NCI-H2029 treated with DMSO at 0.1 percent for 48 hours (cell line): ENCODE data around the gene QRICH2.
"Not testable (repeated sequence)": the region's sequence is repeated elsewhere in the genome, so short reads cannot be mapped to it uniquely, and the experiment has no call there.

Experiments
- DNase-seq: peaks from one replicate; lab custom pipeline; 2025; lab: John Stamatoyannopoulos, UW

Gene QRICH2

GRCh38 chr17:76248013-76248782 is 59.9 kb downstream of the QRICH2 start:
- no peak for DNase-seq

DNA sequence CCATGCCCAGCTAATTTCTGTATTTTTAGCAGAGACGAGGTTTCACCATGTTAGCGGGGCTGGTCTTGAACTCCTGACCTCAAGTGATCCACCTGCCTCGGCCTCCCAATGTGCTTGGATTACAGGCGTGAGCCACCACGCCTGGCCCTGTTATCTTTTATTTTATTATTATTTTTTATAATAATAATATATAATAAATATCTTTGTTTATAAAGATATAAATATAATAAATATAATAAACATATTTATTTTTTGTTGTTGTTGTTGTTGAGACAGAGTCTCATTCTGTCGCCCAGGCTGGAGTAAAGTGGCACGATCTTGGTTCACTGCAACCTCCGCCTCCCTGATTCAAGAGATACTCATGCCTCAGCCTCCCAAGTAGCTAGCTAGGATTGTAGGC is 60.8 kb downstream of the QRICH2 start:
- no peak for DNase-seq

- no peak for DNase-seq
Measured at GRCh38 chr17:76246080-76247066, 61.7 kb downstream of the QRICH2 start.

DNA sequence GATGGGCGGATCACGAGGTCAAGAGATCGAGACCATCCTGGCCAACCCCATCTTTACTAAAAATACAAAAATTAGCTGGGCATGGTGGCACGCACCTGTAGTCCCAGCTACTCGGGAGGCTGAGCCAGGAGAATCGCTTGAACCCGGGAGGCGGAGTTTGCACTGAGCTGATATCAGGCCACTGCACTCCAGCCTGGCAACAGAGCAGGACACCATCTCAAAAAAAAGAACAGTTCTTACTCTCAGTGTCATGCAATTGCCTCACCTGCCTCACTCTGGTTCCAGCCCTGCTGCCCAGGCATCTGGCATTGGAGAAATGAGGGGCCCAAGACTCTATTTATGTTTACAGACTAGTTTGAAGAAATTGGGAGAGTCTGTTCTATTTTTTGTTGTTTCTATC is 63.4 kb downstream of the QRICH2 start:
- DNase-seq, result not testable (repeated sequence)

- DNase-seq, result no peak
Measured at GRCh38 chr17:76243826-76244679, 64.0 kb downstream of the QRICH2 start.

- no peak for DNase-seq
Measured at GRCh38 chr17:76241691-76242255, 66.3 kb downstream of the QRICH2 start.

DNA sequence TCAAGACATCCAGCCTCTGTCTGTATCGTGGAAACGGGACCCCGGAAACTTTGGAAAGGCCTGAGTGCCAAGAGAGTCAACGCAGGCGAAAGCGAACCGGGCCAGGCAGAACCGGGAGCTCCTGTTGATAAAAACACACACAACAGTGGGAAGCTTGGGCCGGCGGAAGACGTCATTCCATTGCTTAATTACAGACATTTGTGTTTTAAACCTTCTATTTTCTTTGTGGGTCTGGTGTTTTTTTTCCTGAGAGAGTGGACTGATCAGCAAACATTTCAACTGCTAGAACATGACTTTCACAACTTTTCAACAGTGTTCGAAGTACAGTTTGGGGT is 66.9 kb downstream of the QRICH2 start:
- DNase-seq, result no peak

DNA sequence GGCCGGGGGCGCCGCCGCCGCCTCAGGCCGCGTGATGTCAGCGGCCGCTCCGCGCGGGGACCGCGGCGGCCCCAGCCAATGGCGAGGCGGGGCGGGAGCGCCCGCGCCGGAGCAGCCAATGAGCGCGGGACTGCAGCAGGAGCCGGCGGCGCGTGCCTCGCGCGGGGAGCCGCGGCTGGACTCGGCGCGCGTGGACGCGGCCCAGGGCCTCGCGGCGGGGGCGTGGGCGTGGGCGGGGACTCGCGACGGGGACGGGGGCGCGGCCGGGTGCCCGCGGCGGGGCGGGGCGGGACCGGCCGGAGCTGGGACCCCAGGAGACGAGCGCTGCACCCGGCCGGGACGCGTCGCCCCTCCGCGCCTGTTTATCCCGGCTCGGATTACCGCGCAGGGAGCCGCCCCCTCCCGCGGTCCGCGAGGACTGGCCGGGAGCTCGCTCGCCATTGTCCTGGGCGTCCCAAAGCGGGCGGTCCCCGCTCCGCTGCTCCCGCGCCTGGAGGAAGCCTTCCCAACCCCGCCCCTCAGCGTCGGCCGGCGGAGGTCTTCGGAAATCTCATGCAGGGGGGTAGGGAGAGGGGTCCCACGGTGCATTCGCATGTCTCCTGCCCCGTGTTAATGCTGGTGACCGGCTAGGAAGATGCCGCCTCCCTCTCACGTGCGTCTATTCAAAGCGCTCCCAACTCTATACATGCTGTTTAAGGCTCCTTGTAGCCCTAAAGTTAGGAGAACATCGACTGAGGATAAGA is 67.4 kb downstream of the QRICH2 start, which contains the start of gene RNF157:
Gene RNF157 (minus strand): TSS at position 33 of the 743 bp plus-strand sequence. CDS start 253 bp downstream, outside the sequence.
- no peak for DNase-seq

- no peak for DNase-seq
Measured at GRCh38 chr17:76239538-76240274, 68.4 kb downstream of the QRICH2 start.

- no peak for DNase-seq
Measured at GRCh38 chr17:76238847-76239537, 69.1 kb downstream of the QRICH2 start.

DNA sequence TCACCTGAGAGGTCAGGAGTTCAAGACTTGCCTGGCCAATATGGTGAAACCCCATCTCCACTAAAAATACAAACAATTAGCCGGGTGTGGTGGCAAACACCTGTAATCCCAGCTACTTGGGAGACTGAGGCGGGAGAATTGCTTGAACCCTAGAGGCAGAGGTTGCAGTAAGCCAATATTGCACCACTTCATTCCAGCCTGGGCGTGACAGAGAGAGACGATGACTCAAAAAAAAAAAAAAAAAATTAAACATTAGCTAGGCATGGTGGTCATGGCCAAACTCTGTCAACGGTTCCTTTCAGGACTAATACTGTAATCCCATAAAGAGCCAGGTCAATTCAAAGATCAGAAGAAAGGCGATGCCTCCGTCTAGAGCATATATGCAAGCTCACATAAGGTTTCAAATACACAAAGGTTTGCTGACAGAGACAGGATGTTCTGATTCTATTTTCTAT is 70.2 kb downstream of the QRICH2 start:
- DNase-seq, result no peak

DNA sequence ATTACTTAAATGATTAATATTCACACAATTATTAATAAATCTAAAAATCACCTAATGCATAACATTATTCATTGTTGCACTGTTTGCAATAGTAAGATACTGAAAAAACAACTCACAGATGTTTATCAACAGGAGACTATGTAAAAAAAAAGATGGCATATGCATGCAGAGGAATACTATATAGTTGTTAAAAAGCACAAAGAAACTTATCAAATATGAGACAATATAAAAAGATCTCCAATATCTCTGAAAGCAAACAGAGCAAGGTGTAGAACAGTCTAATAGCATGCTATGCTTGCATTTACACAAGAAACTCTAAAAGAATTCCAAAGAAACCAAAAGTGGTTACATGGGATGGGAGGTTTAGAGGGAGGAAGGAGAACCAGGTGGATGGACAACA is 71.5 kb downstream of the QRICH2 start:
- DNase-seq, result no peak

DNA sequence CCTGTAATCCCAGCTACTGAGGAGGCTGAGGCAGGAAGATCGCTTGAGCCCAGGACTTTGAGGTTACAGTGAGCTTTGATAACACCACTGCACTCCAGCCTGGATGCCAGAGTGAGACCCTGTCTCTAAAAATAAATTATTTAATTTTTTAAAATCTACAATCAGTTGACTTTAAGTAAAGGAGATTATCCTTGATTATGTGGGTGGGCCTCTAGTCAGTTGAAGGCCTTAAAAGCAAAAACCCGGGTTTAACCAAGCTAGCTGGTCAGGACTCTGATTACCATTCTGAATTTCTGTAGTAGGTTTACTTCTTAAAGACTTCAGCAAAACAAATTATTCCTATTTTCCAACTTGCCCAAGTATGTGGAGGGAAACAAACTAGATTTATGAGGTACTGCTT is 72.2 kb downstream of the QRICH2 start:
- no peak for DNase-seq

DNA sequence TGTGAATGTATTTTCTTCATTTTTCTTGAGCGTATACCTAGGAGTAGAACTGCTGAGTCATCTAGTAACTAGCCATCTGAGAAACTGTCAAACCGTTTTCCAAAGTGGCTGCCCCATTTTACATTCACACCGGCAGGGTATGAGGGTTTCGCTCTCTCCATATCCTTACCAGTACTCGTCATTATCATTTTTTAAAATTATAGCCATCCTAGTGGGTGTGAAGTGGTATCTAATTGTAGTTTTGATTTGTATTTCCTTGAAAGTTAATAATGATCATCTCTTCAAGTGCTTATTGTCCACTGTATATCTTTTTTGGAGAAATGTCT is 73.8 kb downstream of the QRICH2 start:
- no peak for DNase-seq

DNA sequence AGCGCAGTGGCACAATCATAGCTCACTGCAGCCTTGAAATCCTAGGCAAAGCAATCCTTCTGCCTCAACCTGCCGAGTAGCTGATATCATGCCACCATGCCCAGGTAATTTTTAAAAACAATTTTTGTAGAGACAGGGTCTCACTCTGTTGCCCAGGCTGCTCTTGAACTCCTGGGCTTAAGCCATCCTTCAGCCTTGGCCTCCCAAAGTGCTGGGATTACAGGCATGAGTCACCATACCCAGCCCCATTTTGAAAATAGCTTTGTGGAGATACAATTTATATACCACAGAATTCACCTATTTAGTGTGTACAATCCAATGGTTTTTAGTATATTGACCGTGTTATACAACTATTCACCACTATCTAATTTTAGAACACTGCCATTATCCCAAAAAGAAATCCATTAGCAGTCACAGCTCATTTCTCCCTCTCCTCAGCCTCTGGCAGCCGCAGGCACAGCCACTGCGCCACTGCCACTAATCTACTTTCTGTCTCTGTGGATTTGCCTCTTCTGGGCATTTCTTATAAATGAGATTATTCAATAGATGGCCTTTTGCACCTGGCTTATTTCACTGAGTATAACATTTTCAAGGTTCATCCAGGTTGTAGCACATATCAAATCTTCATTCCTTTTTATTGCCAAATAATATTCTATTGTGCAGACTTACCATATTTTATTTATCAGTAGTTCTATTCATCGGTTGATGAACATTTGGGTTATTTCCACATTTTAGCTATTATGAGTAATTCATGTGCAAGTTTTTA is 74.3 kb downstream of the QRICH2 start:
- DNase-seq, result no peak

DNA sequence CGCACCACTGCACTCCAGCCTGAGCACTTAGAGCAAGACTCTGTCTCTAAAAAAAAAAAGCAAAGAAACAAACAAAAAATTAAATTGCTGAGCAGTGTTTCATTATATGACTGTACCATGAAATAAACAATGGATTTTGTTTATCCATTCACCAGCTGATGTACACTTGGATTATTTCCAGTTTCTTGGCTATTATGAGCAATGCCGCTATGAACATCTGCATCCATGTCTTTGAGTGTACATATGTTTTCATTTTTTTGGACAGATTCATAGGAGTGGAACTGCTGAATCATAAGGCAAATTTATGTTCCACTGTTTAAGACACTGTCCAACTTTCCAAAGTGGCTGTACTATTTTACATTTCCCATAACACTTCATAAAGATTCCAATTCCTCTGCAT is 75.7 kb downstream of the QRICH2 start:
- no peak for DNase-seq

DNA sequence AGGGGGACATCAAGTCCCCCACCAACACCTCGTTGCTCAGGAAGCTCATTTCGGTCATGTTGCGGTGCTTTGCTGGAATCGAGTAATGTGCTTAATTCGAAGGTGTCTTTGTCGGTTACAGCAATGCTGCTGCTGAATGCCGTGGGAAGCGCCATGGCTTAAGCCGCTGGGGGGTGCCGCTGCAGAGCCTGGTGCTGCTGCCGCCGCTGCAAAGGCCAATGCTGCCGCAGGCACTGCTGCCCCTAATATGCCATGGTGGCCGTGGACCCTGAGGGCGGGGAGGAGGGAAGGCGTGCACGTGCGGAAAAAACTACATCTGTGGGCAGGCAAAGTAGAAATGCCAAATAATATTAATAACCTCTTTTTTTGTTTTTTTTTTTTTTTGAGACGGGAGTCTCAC is 81.3 kb downstream of the QRICH2 start:
- DNase-seq, result not testable (repeated sequence)

DNA sequence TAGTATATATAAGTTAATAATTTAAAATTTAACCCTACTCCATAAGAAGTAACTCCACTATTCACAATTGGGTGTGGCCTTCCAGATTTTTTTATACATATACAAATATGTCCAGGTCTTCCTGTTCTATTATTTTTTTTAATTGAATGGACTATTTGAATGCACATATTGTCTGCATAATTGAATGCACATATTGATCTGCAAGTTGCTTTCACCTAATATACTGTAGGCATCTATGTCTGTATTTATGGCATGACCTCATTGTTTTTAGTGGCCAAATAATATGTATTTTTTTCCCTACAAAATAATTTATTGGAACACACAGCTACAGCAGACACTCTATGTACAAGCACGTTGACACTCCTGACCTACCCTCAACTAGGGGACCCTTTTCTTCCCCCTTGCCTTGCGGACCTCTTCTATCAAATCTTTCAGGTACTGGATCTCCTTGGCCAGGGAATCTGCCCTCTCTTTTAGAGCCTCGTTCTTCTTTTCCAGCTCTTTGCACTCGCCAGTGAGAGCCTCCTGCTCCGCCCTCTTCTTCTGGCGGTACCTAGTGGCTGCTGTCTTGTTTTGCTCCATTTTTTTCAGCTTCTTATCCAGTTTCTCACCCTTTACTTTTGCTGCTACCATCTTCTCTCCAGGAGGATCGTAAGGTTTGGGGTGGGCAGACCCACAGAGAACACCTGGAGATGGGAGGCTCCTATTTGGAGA is 82.5 kb downstream of the QRICH2 start:
- DNase-seq, result not testable (repeated sequence)
